ENCODE results near the gene NCOR1.
A peak's percentile ranks its signal among the peaks of the same experiment; 100 is the strongest.
"Not testable (repeated sequence)": the region's sequence is repeated elsewhere in the genome, so short reads cannot be mapped to it uniquely, and the experiment has no call there.

NCOR1 gene

GRCh38 chr17:16150251-16150856 lies 65.0 kb downstream of the NCOR1 start:
- peak in 1 of 2 experiments; percentile 7 for DNase-seq (ENCODE audit: low read depth in 1 of 2, low spot score in 1 of 2)
- no peak for TF ChIP-seq JUND (IDR thresholded peaks at IDR 0.05; ENCODE audit: low read depth)
- in situ Hi-C loops (cut with HindIII; ENCODE audit: low pct_unique_long_range_greater_than_20kb, low sequenced_read_pairs) = no loop called here

DNA sequence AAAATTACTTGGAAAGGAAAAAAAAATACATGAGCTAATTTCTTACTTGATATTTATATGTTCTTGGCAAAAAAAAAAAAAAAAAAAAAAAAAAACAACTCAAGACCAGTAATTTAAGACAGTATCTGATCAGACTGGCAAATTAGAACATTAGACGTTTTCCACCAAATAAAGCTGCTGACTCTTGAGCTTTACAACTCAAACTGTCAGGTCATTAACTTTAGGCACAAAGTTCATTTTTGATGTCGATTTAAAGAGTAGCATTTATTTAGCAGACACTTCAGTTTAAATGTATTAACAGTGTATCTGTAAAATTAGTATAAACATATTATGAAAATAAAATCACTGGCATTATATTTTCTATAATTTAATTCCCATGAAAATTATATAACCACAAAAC lies 66.7 kb downstream of the NCOR1 start:
- no peak for DNase-seq (ENCODE audit: low read depth in 1 of 2, low spot score in 1 of 2)
- in situ Hi-C loops (cut with HindIII; ENCODE audit: low pct_unique_long_range_greater_than_20kb, low sequenced_read_pairs) = no loop called here
- TF ChIP-seq JUND (IDR thresholded peaks at IDR 0.05; ENCODE audit: low read depth) = no peak

DNA sequence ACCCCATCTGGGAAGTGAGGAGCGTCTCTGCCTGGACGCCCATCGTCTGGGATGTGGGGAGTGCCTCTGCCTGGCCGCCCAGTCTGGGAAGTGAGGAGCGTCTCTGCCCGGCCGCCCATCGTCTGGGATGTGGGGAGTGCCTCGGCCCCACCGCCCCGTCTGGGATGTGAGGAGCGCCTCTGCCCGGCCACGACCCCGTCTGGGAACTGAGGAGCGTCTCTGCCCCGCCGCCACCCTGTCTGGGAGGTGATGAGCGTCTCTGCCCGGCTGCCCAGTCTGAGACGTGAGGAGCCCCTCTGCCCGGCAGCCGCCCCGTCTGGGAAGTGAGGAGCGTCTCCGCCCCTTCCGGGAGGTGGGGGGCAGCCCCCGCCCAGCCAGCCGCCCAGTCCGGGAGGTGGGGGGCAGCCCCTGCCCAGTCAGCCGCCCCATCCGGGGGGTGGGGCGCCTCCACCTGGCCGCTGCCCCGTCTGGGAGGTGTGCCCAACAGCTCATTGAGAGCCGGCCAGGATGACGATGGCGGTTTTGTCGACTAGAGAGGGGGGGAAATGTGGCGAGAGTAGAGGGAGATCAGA lies 69.9 kb downstream of the NCOR1 start:
- DNase-seq (ENCODE audit: low read depth in 1 of 2, low spot score in 1 of 2); in situ Hi-C loops (cut with HindIII; ENCODE audit: low pct_unique_long_range_greater_than_20kb, low sequenced_read_pairs): not testable (repeated sequence)

- in situ Hi-C loops (cut with HindIII; ENCODE audit: low pct_unique_long_range_greater_than_20kb, low sequenced_read_pairs) = no loop called here
- no peak for DNase-seq (ENCODE audit: low read depth in 1 of 2, low spot score in 1 of 2)
- TF ChIP-seq JUND (IDR thresholded peaks at IDR 0.05; ENCODE audit: low read depth) = no peak
Measured at GRCh38 chr17:16141685-16142084, 73.6 kb downstream of the NCOR1 start.

GRCh38 chr17:16140854-16141253 lies 74.5 kb downstream of the NCOR1 start:
- DNase-seq (ENCODE audit: low read depth in 1 of 2, low spot score in 1 of 2) = no peak
- TF ChIP-seq JUND (IDR thresholded peaks at IDR 0.05; ENCODE audit: low read depth) = no peak
- in situ Hi-C loops (cut with HindIII; ENCODE audit: low pct_unique_long_range_greater_than_20kb, low sequenced_read_pairs) = no loop called here

DNA sequence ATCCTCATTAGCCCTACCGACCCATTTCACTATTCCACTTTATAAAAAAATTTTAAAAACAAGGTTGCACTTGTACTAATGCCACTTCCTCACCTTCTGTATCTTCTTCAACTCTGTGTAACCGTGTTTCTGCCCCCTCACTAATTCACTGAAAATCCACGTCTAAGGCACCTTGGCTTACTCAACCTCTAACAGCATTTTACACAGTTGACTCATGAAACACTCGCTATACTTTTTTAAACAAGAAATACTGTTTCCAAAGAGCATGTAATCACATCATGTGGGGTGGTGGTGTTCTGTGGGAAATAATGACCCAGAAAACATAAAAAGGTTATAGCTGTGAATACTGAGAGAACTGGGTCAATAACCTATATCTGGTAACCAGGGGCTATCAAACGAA lies 79.9 kb downstream of the NCOR1 start:
- in situ Hi-C loops (cut with HindIII; ENCODE audit: low pct_unique_long_range_greater_than_20kb, low sequenced_read_pairs) = no loop called here
- DNase-seq (ENCODE audit: low read depth in 1 of 2, low spot score in 1 of 2) = no peak
- TF ChIP-seq JUND (IDR thresholded peaks at IDR 0.05; ENCODE audit: low read depth) = no peak

DNA sequence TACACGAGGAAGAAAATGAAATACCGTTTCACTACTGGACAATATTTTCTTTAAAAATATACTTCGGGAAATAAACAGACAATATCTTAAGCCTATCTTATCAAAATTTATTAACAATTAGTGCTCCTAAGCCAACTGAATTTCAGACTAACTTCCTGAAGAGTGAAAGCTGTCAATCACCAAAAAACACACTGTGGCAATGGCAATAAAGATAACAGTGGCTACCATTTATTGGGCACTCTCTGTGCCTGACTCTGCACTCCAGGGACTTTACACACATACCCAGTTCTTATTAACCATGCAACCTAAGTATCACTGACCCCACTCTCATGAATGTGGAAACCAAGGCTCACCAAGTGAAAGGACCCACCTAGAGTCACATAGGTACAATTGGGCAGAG lies 83.7 kb downstream of the NCOR1 start:
- in situ Hi-C loops (cut with HindIII; ENCODE audit: low pct_unique_long_range_greater_than_20kb, low sequenced_read_pairs) = no loop called here
- DNase-seq (ENCODE audit: low read depth in 1 of 2, low spot score in 1 of 2) = no peak
- no peak for TF ChIP-seq JUND (IDR thresholded peaks at IDR 0.05; ENCODE audit: low read depth)

DNA sequence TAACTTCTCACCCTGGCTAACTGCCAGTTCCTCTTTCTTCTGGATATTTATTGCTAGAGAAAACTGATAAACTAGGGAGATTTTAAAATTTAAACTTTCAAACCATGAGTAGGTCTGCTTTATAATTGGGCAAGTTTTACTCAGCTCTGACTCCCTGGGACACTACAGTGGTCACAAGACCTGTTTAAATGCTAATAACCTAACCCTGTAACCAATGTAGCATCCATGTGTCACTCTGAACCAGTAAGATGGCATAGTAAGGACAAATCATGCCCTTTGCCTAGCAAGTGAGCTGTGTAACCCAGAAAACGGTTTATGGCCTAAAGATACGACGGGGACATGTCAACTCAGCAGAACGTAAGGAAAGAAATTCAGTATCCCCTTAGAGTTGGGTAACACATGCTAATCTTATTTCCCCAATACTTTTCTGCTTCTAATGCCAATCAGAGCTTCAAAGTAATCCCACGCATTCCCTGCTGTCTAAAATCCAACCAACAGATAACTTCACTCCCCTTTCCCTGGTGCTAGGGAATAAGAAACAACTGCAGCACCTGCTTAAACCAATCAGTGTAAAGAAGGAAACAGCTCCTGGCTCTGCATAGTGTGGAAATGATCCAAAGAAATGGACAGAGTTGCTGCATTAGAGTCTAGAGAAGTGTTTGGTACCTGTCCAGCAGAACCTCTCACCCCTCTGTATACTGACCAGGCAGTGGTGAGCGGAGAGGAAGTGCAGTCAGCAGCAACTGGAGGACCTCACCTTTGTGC lies 85.7 kb downstream of the NCOR1 start:
- TF ChIP-seq JUND (IDR thresholded peaks at IDR 0.05; ENCODE audit: low read depth) = no peak
- no peak for DNase-seq (ENCODE audit: low read depth in 1 of 2, low spot score in 1 of 2)
- in situ Hi-C loops (cut with HindIII; ENCODE audit: low pct_unique_long_range_greater_than_20kb, low sequenced_read_pairs) = no loop called here

DNA sequence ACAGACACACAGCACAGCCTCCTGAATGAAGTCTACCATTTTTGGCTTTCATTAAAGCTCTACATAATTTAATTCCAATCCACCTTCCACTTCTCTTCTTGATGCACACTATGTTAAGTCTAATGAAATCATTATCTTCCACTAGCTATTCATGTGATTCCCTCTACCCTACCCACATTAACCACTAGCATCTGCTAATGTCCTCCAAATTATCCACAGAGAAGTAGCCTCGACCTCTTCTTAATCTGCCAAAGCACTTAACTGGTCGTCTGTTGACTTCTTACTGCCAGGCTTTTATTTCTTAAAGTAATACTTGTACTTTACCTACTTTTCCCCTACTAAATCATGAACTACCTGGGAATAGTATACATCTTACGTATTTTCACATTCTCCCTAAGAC lies 91.8 kb downstream of the NCOR1 start:
- DNase-seq (ENCODE audit: low read depth in 1 of 2, low spot score in 1 of 2) = no peak

GRCh38 chr17:16122697-16123434 lies 92.5 kb downstream of the NCOR1 start:
- in situ Hi-C loops (cut with HindIII; ENCODE audit: low pct_unique_long_range_greater_than_20kb, low sequenced_read_pairs) = no loop called here
- DNase-seq (ENCODE audit: low read depth in 1 of 2, low spot score in 1 of 2) = no peak
- TF ChIP-seq JUND (IDR thresholded peaks at IDR 0.05; ENCODE audit: low read depth) = no peak

More for the DNA sequence above, 91.8 kb downstream of the NCOR1 start:
- in situ Hi-C loops (cut with HindIII; ENCODE audit: low pct_unique_long_range_greater_than_20kb, low sequenced_read_pairs) = no loop called here
- no peak for TF ChIP-seq JUND (IDR thresholded peaks at IDR 0.05; ENCODE audit: low read depth)

- DNase-seq (ENCODE audit: low read depth in 1 of 2, low spot score in 1 of 2) = no peak
- in situ Hi-C loops (cut with HindIII; ENCODE audit: low pct_unique_long_range_greater_than_20kb, low sequenced_read_pairs) = no loop called here
- TF ChIP-seq JUND (IDR thresholded peaks at IDR 0.05; ENCODE audit: low read depth) = no peak
Measured at GRCh38 chr17:16121915-16122314, 93.4 kb downstream of the NCOR1 start.

GRCh38 chr17:16120937-16121336 lies 94.4 kb downstream of the NCOR1 start:
- TF ChIP-seq JUND (IDR thresholded peaks at IDR 0.05; ENCODE audit: low read depth) = no peak
- DNase-seq (ENCODE audit: low read depth in 1 of 2, low spot score in 1 of 2) = no peak
- in situ Hi-C loops (cut with HindIII; ENCODE audit: low pct_unique_long_range_greater_than_20kb, low sequenced_read_pairs) = no loop called here

GRCh38 chr17:16117149-16117548 lies 98.2 kb downstream of the NCOR1 start:
- DNase-seq (ENCODE audit: low read depth in 1 of 2, low spot score in 1 of 2) = no peak
- TF ChIP-seq JUND (IDR thresholded peaks at IDR 0.05; ENCODE audit: low read depth) = no peak
- in situ Hi-C loops (cut with HindIII; ENCODE audit: low pct_unique_long_range_greater_than_20kb, low sequenced_read_pairs) = no loop called here

- in situ Hi-C loops (cut with HindIII; ENCODE audit: low pct_unique_long_range_greater_than_20kb, low sequenced_read_pairs); DNase-seq (ENCODE audit: low read depth in 1 of 2, low spot score in 1 of 2): not testable (repeated sequence)
Measured at GRCh38 chr17:16115077-16115698, 100.1 kb downstream of the NCOR1 start.
